Uterus (tissue), 4 donors: ENCODE data around the gene NABP1. TPM values are rescaled to one million over a fixed set of nuclear protein-coding genes. Genes with fewer than 3 reads are reported as not detected.

Experiments
- DNase-seq, 2 donors: peaks; one replicate each; pipeline ENCODE4 v3.0.0-alpha.2; 2019 to 2020
- H3K27ac ChIP-seq, 2 donors: fragments of 200-600 bp; sonication (generic); 1 replicate in 1 of 2; 2 replicates in 1 of 2; pipeline ENCODE4 v1.5.1; 2016 to 2018
- H3K27me3 ChIP-seq, 2 donors: fragments of 200-600 bp; sonication (generic); one replicate each; pipeline ENCODE4 v1.5.1; 2018 to 2019; ENCODE audit warnings: control low read depth in 1 of 2
- H3K36me3 ChIP-seq, 2 donors: fragments of 200-600 bp; sonication (generic); one replicate each; pipeline ENCODE4 v1.5.1; 2019; ENCODE audit warnings: control low read depth in 1 of 2
- H3K4me1 ChIP-seq, 2 donors: fragments of 200-600 bp; sonication (generic); one replicate each; pipeline ENCODE4 v1.5.1; 2018 to 2019; ENCODE audit warnings: control low read depth in 1 of 2
- H3K4me3 ChIP-seq, 2 donors: fragments of 200-600 bp; sonication (generic); 1 replicate in 1 of 2; 2 replicates in 1 of 2; pipeline ENCODE4 v1.5.1; 2018 to 2019; ENCODE audit warnings: mild to moderate bottlenecking in 1 of 2
- H3K9me3 ChIP-seq, 2 donors: fragments of 200-600 bp; sonication (generic); one replicate each; pipeline ENCODE4 v1.5.1; 2019; ENCODE audit warnings: control low read depth in 1 of 2
- CTCF ChIP-seq, 4 experiments: fragments of 200-600 bp in 2 of 4; fragments of 450-650 bp in 2 of 4; sonication (generic) in 2 of 4; IDR thresholded peaks; one replicate each; pipeline ENCODE4 v1.5.1; 2016 to 2019; ENCODE audit warnings: antibody characterized with exemption in 4 of 4, mild to moderate bottlenecking in 2 of 4, moderate library complexity in 1 of 4
- POLR2A ChIP-seq, 2 donors: fragments of 450-650 bp; IDR thresholded peaks; one replicate each; pipeline ENCODE4 v1.6.1; 2016; ENCODE audit warnings: antibody characterized with exemption in 2 of 2, mild to moderate bottlenecking in 1 of 2, moderate library complexity in 1 of 2
- intact Hi-C: fragments of 100-400 bp; cut with DNase I; formaldehyde crosslinking; loops from one replicate; pipeline ENCODE4 v1.15.1; 2023; ENCODE audit warnings: low total_unique reads
- total RNA-seq, 4 donors: library from RNA; depleted of rRNA in 3 of 4; stranded (reverse); fragments of >200 nt in 3 of 4; gene quantifications; one replicate each; pipeline versions ENCODE4 v1.1.0 to v1.2.4, GENCODE V29; 2014 to 2023
- donor health status: DM: yes; HTN: yes; CAD: no.

Gene NABP1
- total RNA-seq, 4 donors from 2014 or later = 2.3 to 43.3 (median 22.2) TPM

- TF ChIP-seq POLR2A (IDR thresholded peaks at IDR 0.05) (no peak), CTCF (IDR thresholded peaks at IDR 0.05) (no peak)
- Histone ChIP-seq H3K9me3 (no peaks in the 10 kb centered on the region), H3K27me3 (no peaks in the 10 kb centered on the region), H3K4me3 (no peak overlapping the region), H3K36me3 (no peaks in the 10 kb centered on the region), H3K4me1 (peaks cover 0 to 4% of the 10 kb centered on the region in 2 donors), H3K27ac (no peak overlapping the region)
- intact Hi-C loops = no loop called here
- no peak for DNase-seq
These were observed 8.8 kb downstream of the NABP1 start for GRCh38 chr2:191686729-191687128.

- peaks cover 0 to 4% of the 10 kb centered on the region in 2 donors for H3K4me1 ChIP-seq
- H3K27ac ChIP-seq = no peak overlapping the region
- no peak for TF ChIP-seq CTCF (IDR thresholded peaks at IDR 0.05)
- no peak for TF ChIP-seq POLR2A (IDR thresholded peaks at IDR 0.05)
- H3K36me3 ChIP-seq = no peaks in the 10 kb centered on the region
- no peak overlapping the region for H3K4me3 ChIP-seq
- no peaks in the 10 kb centered on the region for H3K9me3 ChIP-seq
- no peak for DNase-seq
- no peaks in the 10 kb centered on the region for H3K27me3 ChIP-seq
- intact Hi-C loops = no loop called here
These were observed 9.9 kb downstream of the NABP1 start for GRCh38 chr2:191687867-191688266.

GRCh38 chr2:191688934-191689695, 11.2 kb downstream of the NABP1 start:
- intact Hi-C loops = no loop called here
- no peak for DNase-seq
- TF ChIP-seq POLR2A (IDR thresholded peaks at IDR 0.05) (peak in 1 of 2 donors; percentile 10), CTCF (IDR thresholded peaks at IDR 0.05) (no peak)
- Histone ChIP-seq H3K27ac (peak overlapping the region in 1 of 2 donors; percentile 4), H3K27me3 (no peaks in the 10 kb centered on the region), H3K36me3 (no peaks in the 10 kb centered on the region), H3K9me3 (no peaks in the 10 kb centered on the region), H3K4me3 (no peak overlapping the region), H3K4me1 (peaks cover 0 to 4% of the 10 kb centered on the region in 2 donors)

GRCh38 chr2:191690327-191690726, 12.4 kb downstream of the NABP1 start:
- TF ChIP-seq POLR2A (IDR thresholded peaks at IDR 0.05) (no peak), CTCF (IDR thresholded peaks at IDR 0.05) (no peak)
- Histone ChIP-seq H3K36me3 (no peaks in the 10 kb centered on the region), H3K4me1 (peaks cover 0 to 4% of the 10 kb centered on the region in 2 donors), H3K9me3 (no peaks in the 10 kb centered on the region), H3K4me3 (no peak overlapping the region), H3K27ac (no peak overlapping the region), H3K27me3 (no peaks in the 10 kb centered on the region)
- intact Hi-C loops = loop anchor here (10.0 kb wide), 1 partner anchor 126 kb away; no protein-coding TSS in a partner anchor
- no peak for DNase-seq

GRCh38 chr2:191691016-191691735, 13.2 kb downstream of the NABP1 start:
- Histone ChIP-seq H3K4me3 (no peak overlapping the region), H3K9me3 (no peaks in the 10 kb centered on the region), H3K4me1 (peaks cover 0 to 4% of the 10 kb centered on the region in 2 donors), H3K36me3 (no peaks in the 10 kb centered on the region), H3K27me3 (no peaks in the 10 kb centered on the region), H3K27ac (no peak overlapping the region)
- TF ChIP-seq POLR2A (IDR thresholded peaks at IDR 0.05) (no peak), CTCF (IDR thresholded peaks at IDR 0.05) (peak; percentile 52 to 76 (median 67))
- peak in 1 of 2 donors; percentile 48 for DNase-seq
- intact Hi-C loops = loop anchor here (10.0 kb wide), 1 partner anchor 126 kb away; no protein-coding TSS in a partner anchor
